ENCODE measurements around the gene TNS3. TPM values are rescaled to one million over a fixed set of nuclear protein-coding genes. Genes with fewer than 3 reads are reported as not detected.

The TNS3 gene
- total and polyA plus RNA-seq, 10 donors: 17.7 to 247 (median 147) TPM

- H3K4me1 ChIP-seq: peaks cover 0 to 28% (median 2%) of the 10 kb centered on the region in 6 donors
- H3K9me3 ChIP-seq: no peaks in the 10 kb centered on the region
- no peak overlapping the region for H3K27ac ChIP-seq
- H3K27me3 ChIP-seq (replicated peaks in 1 of 7): no peaks in the 10 kb centered on the region
- no peak for DNase-seq
- intact Hi-C loops (cut with DNase I; ENCODE audit: low total_unique reads): no loop called here
- no peak overlapping the region for H3K4me3 ChIP-seq
- WGBS, 5 donors: 83 to 99% (median 93%) methylated on average over 6 to 7 of the region's 7 CpGs
- peaks cover 0 to 89% (median 46%) of the 10 kb centered on the region in 6 donors for H3K36me3 ChIP-seq
- TF ChIP-seq POLR2A (IDR thresholded peaks at IDR 0.05) (no peak), POLR2AphosphoS5 (IDR thresholded peaks at IDR 0.05) (no peak)
- TF ChIP-seq, protein P1, sequence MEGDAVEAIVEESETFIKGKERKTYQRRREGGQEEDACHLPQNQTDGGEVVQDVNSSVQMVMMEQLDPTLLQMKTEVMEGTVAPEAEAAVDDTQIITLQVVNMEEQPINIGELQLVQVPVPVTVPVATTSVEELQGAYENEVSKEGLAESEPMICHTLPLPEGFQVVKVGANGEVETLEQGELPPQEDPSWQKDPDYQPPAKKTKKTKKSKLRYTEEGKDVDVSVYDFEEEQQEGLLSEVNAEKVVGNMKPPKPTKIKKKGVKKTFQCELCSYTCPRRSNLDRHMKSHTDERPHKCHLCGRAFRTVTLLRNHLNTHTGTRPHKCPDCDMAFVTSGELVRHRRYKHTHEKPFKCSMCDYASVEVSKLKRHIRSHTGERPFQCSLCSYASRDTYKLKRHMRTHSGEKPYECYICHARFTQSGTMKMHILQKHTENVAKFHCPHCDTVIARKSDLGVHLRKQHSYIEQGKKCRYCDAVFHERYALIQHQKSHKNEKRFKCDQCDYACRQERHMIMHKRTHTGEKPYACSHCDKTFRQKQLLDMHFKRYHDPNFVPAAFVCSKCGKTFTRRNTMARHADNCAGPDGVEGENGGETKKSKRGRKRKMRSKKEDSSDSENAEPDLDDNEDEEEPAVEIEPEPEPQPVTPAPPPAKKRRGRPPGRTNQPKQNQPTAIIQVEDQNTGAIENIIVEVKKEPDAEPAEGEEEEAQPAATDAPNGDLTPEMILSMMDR (IDR thresholded peaks at IDR 0.05 in 8 of 11, conservative IDR thresholded peaks at IDR 0.05 in 3 of 11): no peak
These were observed 188.5 kb downstream of the TNS3 start for GRCh38 chr7:47393406-47393805.

DNA sequence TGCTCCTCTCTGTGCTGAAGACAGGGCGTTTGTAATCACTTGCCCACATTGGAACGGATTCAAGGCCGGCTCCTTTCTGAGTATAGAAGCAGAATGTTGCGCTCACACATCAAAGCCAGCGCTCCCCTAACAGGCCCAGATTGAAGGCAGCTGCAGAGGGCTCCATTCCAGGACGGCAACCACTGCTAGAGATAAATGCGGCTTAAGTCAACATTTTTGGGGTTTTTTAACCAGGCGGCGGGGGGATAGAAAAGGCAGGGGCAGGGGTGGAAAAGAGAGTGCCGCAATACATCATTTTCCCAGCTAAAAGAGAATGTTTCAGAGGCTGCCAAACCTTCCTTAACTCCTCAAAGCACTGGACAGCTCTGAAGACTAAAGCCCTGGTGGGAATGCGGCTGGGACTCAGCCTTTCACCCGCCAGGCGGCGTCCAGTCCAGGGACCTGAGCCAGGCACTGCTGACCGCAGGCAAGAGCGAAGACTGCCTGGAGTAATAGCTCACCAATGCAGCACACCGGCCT, 189.6 kb downstream of the TNS3 start:
- intact Hi-C loops (cut with DNase I; ENCODE audit: low total_unique reads): no loop called here
- H3K27ac ChIP-seq: peak overlapping the region in 1 of 8 donors; percentile 9

DNA sequence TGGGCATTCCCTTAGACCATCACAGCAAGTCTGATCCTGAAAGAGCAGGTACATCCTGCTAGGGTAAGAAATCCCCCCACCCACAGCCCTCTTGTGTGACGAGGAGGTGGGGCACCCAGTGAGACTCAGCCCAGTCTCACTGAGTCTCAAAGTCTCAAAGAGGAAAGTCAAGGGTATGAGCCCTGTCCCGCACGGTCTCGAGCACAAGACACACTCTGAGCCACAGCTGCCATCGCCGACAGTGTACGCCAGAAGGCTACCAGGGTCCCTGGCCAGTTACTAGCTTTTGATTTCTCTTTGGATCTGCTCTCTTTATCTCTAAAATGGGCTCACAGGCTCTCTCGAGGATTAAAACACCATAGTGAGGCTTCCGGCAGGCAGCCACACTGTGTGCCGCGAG, 190.2 kb downstream of the TNS3 start:
- H3K4me3 ChIP-seq: no peak overlapping the region
- intact Hi-C loops (cut with DNase I; ENCODE audit: low total_unique reads): no loop called here
- H3K4me1 ChIP-seq: peaks cover 0 to 28% (median 2%) of the 10 kb centered on the region in 6 donors
- no peaks in the 10 kb centered on the region for H3K9me3 ChIP-seq
- peak overlapping the region in 1 of 8 donors; percentile 9 for H3K27ac ChIP-seq
- H3K36me3 ChIP-seq: peaks cover 0 to 93% (median 49%) of the 10 kb centered on the region in 6 donors
- TF ChIP-seq, protein P1 (IDR thresholded peaks at IDR 0.05 in 8 of 11, conservative IDR thresholded peaks at IDR 0.05 in 3 of 11): no peak
- TF ChIP-seq POLR2AphosphoS5 (IDR thresholded peaks at IDR 0.05) (no peak), POLR2A (IDR thresholded peaks at IDR 0.05) (no peak)
- H3K27me3 ChIP-seq (replicated peaks in 1 of 7): no peaks in the 10 kb centered on the region
- no peak for DNase-seq
- WGBS, 5 donors: 90 to 97% (median 93%) methylated on average over 8 to 11 of the region's 11 CpGs

More for the DNA sequence above, 189.6 kb downstream of the TNS3 start:
- no peaks in the 10 kb centered on the region for H3K27me3 ChIP-seq (replicated peaks in 1 of 7)
- 82 to 92% (median 91%) methylated on average over 17 of the region's 17 CpGs for WGBS, 5 donors
- H3K4me3 ChIP-seq: no peak overlapping the region
- peaks cover 0 to 28% (median 2%) of the 10 kb centered on the region in 6 donors for H3K4me1 ChIP-seq
- TF ChIP-seq POLR2A (IDR thresholded peaks at IDR 0.05) (no peak), POLR2AphosphoS5 (IDR thresholded peaks at IDR 0.05) (peak in 2 of 3 donors; percentile 30 to 33)
- TF ChIP-seq, protein P1 (IDR thresholded peaks at IDR 0.05 in 8 of 11, conservative IDR thresholded peaks at IDR 0.05 in 3 of 11): peak in 1 of 11 experiments; percentile 10
- DNase-seq: no peak
- H3K36me3 ChIP-seq: peaks cover 0 to 93% (median 50%) of the 10 kb centered on the region in 6 donors
- no peaks in the 10 kb centered on the region for H3K9me3 ChIP-seq

DNA sequence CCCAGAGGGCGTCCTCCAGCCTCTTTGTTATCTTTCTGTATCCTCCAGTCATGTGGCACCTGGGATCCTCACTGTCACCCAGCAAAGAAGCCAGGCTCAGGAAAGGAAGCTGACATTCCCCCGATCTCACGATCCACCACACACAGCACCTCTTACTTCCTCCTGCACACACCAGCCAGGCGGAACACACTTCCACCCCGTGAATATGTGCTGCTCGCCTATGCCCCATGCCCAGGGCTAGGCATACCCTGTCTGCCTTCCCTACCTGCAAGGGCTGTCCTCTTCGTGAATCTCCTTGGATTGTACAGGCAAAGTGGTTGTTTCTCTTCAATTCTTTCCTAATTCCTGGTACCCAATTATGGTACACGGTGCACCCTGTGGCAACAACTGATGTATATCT, 191.0 kb downstream of the TNS3 start:
- TF ChIP-seq POLR2AphosphoS5 (IDR thresholded peaks at IDR 0.05) (peak in 1 of 3 donors; percentile 42), POLR2A (IDR thresholded peaks at IDR 0.05) (no peak)
- TF ChIP-seq, protein P1 (IDR thresholded peaks at IDR 0.05 in 8 of 11, conservative IDR thresholded peaks at IDR 0.05 in 3 of 11): no peak
- WGBS, 5 donors: 63 to 72% (median 69%) methylated on average over 8 of the region's 8 CpGs
- peak overlapping the region in 1 of 8 donors; percentile 5 for H3K27ac ChIP-seq
- no peaks in the 10 kb centered on the region for H3K9me3 ChIP-seq
- intact Hi-C loops (cut with DNase I; ENCODE audit: low total_unique reads): no loop called here
- no peak overlapping the region for H3K4me3 ChIP-seq
- H3K36me3 ChIP-seq: peaks cover 0 to 91% (median 41%) of the 10 kb centered on the region in 6 donors
- no peak for DNase-seq
- no peaks in the 10 kb centered on the region for H3K27me3 ChIP-seq (replicated peaks in 1 of 7)
- peaks cover 0 to 28% (median 2%) of the 10 kb centered on the region in 6 donors for H3K4me1 ChIP-seq

Data from spleen (tissue), 11 donors.